Spleen (tissue), 7 donors: Measurements from ENCODE around the gene DYNC1LI1.

ENCODE experiments used
- CTCF ChIP-seq, 11 experiments: fragments of 200-600 bp in 7 of 11; fragments of 450-650 bp in 4 of 11; sonication (generic) in 4 of 11; IDR thresholded peaks in 8 of 11; conservative IDR thresholded peaks in 3 of 11; 1 replicate in 7 of 11; 2 replicates in 4 of 11; pipeline versions ENCODE4 v1.4.0 to v1.8.0; 2016 to 2021; ENCODE audit warnings: antibody characterized with exemption in 11 of 11, inconsistent platforms in 4 of 11, mild to moderate bottlenecking in 1 of 11
- POLR2A ChIP-seq, 3 donors: fragments of 450-650 bp; IDR thresholded peaks; one replicate each; pipeline ENCODE4 v1.5.1; 2017; ENCODE audit warnings: antibody characterized with exemption in 3 of 3, mild to moderate bottlenecking in 1 of 3
- POLR2AphosphoS5 ChIP-seq, 3 donors: sonication (generic); formaldehyde crosslinking; IDR thresholded peaks; one replicate each; pipeline ENCODE4 v1.5.1; 2017; ENCODE audit warnings: antibody characterized with exemption in 3 of 3
- donor health status: DM: no; HTN: no; CAD: no; lungs with moderate emphysema.
- donor health status: DM: no; HTN: no; CAD: no.
- donor health status: DM: no; HTN: no; CAD: no.

GRCh38 chr3:32487781-32488473 lies 82.7 kb downstream of the DYNC1LI1 start:
- TF ChIP-seq CTCF (IDR thresholded peaks at IDR 0.05 in 8 of 11, conservative IDR thresholded peaks at IDR 0.05 in 3 of 11): no peak
- no peak for TF ChIP-seq POLR2AphosphoS5 (IDR thresholded peaks at IDR 0.05)
- TF ChIP-seq POLR2A (IDR thresholded peaks at IDR 0.05): no peak
